Activated T-cell treated with anti-CD3 and anti-CD28 coated beads for 24 hours (primary cell): ENCODE data around the gene EIF4A2.

Experiments used
- DNase-seq: peaks from one replicate; pipeline ENCODE4 v3.0.0-alpha.2; 2020; ENCODE audit warnings: low read depth

EIF4A2 gene

DNA sequence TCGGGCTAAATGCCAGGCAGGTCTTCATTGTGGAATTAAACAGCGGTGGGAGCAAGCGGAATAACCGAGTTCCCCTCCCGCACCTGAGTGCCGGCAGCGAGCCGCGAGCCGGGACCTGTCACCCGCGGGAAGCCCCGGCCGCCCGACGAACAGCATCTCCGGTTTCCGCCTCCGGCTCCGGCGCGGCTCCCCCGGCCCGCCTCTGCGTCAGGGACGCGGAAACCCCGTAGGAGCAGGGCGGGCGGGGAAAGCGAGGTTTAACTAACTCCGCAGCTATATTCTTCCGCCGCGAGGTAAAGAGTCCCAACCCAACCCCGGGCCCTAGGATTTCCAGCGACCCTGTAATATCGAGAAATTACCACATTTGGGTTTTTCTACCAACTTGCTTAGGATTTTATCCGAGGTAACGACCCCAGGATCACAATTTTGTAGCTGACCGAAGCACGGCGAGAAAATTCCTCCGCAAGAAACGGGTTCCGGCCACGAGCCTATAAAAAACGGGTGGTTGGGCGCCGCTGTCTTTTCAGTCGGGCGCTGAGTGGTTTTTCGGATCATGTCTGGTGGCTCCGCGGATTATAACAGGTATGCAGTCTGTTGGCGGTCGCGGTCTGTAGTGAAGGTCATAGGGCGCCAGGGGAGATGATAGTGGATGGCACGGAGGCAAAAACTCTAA lies at the start of gene EIF4A2:
EIF4A2 (plus strand) TSS at position 520 of the 673 bp plus-strand sequence; CDS start at position 554, 34 bp downstream.
- DNase-seq = peak; percentile 85

DNA sequence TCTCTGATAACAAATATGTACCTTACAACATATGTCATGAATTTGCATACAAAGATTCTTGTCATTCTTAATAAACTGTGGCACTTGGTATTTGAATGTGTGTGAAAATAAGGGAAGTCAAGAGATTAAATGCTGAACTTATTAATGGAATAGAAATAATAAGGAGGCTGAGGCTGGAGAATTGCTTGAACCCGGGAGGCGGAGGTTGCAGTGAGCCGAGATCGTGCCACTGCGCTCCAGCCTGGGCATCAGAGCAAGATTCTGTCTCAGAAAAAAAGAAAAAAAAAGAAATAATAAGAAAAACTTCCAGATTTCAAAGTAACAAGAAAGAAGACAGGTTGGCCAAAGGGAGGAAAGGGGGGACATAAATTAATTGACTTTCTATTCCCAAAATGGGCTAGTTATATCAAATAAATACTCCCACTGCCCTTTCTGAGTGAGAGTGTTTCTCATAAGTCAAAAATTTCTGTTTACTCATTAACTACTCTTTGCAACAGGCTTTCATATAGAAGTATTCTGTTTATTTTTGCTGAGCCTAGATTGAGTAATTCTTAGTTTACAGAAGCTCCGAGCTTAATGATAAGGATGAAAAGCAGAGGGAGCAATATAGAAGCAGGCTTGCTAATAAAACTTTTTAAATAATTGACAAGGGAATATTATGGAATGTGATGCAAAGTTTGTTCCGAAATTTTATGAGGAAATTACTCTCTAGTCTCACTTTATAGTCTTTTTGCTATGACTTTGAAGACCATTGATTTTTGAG lies 40.6 kb upstream of the EIF4A2 start:
- no peak for DNase-seq

DNA sequence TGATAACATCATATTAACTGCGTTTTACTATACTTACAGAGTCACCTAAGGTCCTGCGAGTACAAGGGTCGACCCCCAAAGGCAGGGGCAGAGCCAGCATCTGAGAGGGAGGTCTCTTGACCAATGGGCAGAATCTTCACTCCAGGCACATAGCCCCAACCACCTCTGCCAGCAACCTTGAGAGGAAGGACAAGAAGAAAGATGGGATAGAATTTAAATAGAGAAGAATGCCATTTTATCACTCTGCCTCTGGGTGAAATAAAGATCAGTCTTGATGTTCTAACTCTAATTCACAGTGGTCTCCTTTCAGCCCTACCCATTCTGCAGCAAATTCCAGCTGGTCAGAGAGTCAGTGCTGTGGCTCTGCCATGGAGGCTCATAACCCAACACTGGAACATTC lies 39.7 kb upstream of the EIF4A2 start:
- DNase-seq = no peak

DNA sequence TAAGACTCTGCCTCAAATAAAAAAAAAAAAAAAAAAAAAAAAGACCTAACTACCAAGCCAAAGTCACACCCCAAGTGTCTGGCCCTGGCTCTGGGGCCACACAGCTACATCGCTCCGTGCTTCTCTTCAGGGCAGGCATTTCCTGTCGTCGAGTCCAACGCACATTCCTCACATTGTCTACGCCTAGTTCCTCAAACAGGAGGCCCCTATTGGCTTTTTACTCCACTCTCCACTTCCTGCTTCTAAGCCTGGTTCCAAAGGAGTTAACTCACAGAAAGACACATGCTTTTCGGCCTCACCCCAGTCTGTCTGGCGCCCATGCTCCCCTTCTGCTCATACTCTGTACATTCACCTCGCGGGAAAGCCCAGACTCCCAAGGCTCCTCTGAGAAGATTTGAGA lies 37.4 kb upstream of the EIF4A2 start:
- no peak for DNase-seq

DNA sequence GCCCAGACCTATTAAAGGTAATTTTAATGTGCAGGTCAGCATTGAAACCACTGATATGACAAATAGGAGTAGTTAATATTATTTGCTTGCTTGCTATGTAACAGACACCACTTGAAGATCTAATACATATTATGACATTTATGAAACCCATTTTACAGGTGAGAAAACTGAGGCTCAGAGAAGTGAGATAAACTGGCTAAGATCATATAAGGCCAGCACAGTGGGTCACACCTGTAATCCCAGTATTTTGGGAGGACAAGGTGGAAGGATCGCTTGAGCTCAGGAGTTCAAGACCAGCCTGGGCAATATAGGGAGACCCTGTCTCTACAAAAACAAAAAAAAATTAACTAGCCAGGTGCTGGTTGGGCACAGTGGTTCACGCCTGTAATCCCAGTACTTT lies 33.1 kb upstream of the EIF4A2 start:
- no peak for DNase-seq

DNA sequence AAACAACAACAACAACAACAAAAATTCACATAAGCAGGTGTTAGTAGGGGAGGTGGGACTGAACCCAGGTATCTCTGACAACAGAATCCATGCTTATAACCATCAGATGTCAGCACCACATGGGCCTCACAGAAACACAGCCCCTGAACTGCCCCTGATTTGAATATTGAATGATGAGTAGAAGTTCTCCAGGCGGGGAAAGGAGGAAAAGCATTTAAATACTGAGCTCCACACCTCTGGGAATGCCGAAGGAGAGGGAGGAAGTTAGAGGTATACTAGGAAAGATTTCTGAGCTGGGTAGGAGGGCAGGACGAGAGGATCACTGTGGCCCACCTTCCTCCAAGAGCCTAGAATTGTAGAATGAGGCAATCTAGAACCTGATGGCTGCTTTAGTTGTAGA lies 31.9 kb upstream of the EIF4A2 start:
- DNase-seq = no peak

DNA sequence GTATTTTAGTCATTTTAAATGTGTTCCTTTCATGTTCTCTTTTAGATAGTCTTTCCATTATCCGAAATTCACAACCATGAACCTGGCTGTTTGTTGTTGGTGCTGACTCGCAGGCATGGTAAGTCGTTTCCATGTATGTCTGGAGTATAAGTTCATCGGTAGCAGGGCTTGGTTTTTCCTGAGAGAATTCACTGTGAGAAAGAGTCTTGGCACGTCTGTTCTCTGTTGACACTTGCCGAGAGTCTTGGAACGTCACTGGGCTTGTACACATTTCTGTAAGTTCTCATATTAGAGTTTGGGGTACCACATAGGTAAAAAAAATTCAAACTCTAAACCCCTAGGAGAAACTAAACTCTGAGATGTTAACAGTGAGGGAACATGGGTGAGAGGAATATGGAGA lies 29.4 kb upstream of the EIF4A2 start:
- no peak for DNase-seq

DNA sequence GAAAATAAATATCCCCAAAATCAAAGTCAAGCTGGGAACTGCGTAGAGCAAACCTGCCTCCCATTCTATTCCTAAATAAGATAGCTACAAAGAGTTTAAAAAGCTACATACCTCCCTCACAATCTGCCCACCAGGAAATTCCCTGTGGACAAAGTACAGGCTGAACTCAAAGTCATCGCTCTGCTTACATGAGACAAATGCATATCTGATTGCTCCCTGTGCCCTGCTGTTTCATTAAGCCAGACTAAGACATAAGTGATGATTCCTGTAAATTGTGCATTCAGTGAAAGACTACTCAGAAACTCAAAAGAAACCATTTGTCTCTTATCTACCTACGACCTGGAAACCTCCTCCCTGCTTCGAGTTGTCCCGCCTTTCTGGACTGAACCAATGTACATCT lies 28.5 kb upstream of the EIF4A2 start:
- DNase-seq = no peak

DNA sequence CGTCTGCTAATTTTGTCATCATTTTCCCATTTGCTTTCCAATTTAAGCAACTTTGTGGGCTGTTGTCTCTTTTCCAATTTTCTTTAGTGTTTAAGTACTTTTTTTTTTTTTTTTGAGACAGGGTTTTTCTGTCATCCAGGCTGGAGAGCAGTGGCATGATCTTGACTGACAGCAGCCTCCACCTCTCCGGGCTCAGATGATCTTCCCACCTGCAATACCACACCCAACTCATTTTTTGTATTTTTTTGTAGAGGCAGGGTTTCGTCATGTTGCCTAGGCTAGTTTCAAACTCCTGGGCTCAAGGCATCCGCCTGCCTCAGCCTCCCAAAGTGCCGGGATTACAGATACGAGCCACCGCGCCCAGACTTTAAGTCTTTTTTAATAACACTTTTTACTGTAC lies 26.2 kb upstream of the EIF4A2 start:
- no peak for DNase-seq

DNA sequence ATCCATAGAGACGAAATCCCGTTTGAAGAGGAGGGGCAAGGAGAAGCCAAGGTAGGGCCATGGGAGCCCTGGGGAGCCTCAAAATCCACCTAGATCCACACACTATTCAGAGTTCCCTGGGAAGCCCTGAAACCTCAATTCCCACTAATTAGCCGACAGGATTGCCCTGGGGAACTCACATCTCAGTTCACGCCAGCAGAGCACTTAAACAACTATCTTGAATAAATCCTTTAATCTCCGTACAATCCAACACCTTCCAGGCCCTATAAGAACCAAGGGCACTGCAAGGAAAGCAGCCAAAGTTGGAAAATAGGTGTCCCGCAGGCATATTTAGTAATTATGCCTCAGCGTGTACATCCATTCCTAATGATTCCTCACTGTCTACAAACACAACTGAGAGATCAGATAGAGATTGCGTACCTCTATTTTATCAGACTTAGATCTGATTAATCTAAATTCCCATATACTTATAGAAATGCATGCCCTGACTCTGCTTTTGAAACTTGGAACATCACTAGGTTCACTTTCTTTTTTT lies 25.6 kb upstream of the EIF4A2 start:
- no peak for DNase-seq

DNA sequence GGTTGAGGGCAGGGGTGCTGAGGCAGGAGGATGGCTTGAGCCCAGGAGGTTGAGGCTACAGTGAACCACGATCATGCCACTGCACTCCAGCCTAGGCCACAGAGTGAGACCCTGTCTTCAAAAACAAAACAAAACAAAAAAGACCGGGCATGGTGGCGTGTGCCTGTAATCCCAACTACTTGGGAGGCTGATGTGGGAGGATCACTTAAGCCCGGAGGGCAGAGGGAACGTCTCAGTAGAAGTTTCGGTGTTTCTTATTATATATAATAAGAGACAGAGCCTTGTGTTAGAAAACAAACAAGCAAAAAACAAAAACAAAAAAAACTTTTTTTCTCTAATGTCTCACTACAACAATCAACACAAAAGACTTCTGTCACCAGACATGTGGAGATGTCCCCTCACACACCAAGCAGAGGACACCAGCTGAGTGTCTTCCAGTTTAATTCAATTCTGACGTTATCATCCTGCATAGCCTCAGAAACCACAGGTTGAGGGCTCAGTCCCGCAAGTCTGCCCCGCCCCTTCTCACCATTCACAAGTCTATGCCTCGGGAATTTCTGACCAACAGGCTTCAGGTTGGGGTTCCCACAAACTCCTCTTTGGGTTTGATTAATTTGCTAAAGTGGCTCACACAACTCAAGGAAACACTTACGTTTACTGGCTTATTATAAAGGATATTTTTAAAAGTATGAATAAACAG lies 24.0 kb upstream of the EIF4A2 start:
- no peak for DNase-seq

DNA sequence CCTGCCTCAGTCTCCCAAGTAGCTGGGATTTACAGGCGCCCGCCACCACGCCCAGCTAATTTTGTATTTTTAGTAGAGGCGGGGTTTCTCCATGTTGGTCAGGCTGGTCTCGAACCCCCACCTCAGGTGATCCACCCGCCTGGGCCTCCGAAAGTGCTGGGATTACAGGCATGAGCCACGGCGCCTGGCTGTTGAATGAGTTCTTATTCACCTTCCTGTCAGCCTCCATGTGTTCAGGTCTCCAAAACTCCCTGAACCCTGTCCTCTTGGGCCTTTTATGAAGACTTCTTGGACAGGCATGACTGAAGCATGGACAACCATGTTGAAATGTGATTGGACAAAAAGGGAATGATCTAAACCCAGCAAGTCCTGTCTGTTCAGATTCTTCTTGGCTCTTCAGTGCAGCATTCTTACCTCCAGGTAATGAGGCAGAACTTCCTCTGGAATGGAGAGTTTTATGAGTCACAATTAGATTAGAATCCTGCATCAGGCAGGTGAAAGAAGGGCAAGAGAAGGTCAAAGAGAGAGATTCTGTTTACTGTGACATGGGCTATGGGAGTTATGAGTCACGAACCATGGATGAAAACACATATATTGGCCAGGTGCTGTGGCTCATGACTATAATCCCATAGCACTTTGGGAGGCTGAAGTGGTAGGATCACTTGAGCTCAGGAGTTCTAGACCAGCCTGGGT lies 23.1 kb upstream of the EIF4A2 start:
- no peak for DNase-seq

DNA sequence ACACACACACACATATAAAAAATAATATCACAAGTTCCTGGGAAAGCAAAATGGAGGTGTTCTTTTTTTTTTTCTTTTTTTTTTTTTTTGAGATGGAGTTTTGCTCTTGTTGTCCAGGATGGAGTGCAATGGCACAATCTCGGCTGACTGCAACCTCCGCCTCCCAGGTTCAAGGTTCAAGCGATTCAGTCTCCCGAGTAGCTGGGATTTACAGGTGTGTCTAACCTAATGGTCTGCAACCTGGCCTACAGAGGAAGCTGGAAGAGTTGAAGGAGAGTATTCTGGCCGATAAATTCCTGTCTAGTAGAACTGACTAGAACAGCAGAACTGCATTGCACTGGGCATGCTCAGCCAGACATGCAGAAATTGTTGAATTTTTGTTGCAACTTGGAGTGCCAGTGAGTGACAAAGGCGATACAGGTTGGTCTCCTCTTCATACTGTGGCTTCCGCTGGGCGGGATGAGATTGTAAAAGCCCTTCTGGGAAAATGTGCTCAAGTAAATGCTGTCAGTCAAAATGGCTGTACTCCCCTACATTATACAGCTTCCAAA lies 22.4 kb upstream of the EIF4A2 start:
- DNase-seq = no peak

DNA sequence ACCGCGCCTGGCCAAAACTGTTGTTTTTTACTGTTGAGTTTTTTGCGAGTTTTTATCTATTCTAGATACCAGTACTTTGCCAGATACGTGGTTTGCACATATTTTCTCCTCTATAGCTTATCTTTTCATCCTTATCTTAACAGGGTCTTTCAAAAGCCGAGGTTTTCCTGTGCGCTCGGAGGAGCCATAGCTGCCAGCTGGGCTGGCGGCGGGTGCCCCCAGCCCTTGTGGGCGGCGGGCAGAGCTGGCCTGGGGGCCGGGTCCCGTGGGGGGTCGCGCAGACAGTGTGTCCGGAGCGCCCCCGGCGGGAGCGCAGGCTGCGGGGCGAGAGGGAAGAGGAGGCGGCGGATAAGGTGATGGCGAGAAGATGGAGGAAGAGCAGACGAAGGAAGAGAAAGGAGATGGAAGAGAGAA lies 11.1 kb upstream of the EIF4A2 start:
- DNase-seq = no peak

DNA sequence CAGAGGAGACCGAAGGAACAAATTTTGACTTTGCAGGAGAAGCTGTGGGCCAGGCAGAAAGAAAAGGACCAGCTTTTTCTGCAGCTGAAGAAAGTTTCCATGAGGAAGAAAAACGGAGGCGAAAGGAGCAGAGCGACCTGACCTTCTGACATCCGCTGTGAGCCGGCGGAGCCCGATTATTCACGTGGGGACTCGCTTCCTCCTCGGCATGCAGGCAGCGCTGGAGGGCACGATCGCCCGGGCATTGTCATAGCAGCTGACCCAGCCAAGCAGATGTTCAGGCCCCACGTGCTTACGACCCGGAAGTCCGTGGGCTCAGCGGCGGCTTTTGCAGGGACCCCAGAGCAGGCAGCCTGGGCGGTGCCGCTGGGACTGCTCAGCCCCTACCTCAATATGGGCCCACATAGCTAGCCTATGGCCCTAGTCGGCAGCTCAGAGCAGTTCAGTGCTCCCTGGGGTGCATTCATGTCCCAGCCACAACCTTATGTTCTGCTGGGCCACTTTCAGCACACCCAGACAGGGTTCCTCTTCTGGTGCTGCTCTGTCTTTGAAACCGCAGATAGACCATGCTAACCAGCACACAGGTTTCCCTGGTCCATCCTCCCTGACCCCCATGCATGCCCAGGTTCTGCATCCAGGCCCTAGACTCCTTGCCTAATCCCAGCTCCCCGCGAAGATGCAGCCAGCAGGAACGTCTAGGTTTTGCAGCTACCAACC lies 10.5 kb upstream of the EIF4A2 start:
- DNase-seq = peak; percentile 52

DNA sequence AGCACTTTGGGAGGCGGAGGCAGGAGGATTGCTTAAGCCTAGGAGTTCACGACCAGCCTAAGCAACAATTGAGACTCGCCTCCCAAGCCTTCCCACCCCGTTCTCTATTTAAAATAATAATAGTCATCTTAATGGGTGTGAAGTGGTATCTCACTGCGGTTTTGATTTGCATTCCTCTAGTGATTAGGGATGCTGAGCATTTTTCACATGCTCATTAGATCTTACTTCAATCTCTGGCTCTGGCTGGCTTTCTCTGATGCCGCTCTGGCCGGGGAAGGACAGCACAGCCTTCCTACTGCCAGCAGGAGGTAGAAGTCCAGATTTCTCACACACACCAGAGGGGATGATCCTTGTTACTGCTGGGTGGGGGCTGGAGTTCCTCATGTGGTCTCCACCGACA lies 7.4 kb upstream of the EIF4A2 start:
- no peak for DNase-seq

DNA sequence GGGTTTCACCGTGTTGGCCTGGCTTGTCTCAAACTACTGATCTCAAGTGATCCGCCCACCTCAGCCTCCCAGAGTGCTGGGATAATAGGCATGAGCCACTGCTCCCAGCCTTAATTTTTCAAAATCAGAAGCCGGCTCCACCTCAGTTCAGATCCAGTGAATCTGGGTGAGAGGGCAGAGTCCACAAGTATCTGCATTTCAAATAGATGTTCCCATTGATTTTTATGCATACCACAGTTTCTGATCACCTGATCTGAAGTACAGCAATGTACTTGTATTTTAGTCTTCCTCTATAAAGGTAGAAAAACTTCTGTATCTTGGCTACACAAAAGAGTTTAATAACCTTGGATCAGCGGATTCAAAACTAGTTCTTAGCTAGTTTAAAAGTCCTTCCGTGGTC lies 4.2 kb upstream of the EIF4A2 start:
- no peak for DNase-seq

DNA sequence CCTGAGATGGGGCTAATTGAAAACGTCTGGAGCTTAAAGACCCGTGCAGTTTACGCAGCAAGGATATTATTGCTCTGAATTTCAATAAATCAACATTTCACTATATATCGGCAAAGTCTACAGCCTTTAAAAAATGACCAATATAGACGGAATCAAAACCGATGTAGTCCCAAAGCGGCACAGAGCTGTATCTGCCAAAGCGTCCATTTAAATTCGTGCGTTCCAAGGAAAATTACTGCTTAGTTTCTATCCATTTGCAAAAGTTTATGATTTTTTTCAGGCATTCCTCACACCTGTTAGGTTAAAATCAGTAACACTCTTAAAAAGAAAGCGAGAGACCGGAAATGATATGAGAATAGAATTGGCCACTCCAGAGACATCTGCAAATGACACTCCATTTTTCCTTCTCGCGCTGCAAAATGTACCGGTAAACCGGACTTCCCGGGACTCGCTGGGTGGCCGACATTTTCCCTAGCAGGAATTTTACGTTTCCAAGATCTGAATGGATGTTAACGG lies 777 bp upstream of the EIF4A2 start:
- DNase-seq = no peak

DNA sequence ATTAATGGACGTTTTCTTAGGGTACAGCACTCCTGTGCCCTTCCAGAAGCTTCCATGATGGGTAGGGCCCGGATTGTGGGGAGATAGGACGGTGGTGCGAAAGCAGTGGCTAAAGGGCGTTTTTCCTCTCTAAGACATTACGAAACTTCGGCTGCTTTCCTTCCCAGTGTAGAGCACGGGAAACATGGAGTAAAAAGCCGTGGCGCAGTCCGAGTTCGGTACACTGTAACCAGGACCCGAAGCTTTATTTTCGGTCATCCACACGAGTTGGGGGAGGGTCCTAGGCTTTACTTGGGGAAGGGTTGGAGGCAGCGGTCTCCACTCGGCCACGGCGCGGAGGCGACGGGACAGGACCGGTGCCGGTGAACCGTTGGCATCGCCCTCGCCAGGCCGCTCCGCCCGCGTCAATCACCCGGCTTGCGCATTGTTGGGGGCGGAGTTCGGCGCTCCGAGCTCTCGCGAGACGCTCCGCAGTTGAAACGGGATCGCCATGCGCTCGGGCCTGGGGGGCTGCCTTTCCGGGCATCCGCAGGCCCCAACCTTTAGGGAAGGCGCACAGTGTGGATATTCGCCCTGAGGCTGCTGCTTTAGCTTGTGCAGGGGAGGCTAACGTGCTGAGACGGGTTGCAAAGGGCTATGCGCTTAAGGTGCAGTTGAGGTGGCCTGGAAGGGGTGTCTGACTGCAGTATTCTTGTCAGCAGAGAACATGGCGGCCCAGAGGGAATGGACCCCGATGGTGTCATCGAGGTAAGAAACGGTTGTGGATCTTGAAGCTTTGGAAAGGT lies 546 bp downstream of the EIF4A2 start:
- DNase-seq = peak; percentile 62

DNA sequence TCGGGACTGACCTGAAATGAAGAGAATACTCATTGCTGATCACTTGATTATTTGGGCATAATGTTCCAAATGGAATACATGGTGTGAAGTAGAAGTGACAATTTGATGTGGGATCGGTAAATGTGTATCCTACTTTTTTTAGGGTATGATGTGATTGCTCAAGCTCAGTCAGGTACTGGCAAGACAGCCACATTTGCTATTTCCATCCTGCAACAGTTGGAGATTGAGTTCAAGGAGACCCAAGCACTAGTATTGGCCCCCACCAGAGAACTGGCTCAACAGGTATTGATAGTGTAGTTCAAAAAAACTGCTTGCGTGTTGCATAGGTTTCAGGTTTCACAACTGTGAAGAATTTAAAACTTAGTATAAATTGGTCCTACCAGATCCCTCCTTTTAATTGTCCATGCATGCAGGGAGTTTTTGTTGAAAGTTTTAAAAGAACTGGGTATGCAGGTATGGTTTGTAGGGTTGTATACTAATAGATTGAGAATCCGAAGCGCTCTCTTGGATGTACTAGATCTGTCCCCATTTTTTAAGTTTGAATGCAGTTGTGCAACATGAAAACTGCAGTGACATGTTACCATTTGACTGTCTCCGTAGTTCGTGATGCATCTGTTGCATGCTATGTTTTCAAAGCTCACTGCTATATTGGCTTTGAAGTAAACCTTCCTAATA lies 1.6 kb downstream of the EIF4A2 start:
- no peak for DNase-seq
